ENCODE results near the gene ZDHHC12. TPM values are rescaled to one million over a fixed set of nuclear protein-coding genes. Genes with fewer than 3 reads are reported as not detected.

ZDHHC12 gene
- total RNA-seq, 2 donors from 2014 or later = 50.5 to 59.6 TPM

- no peak for TF ChIP-seq CTCF (conservative IDR thresholded peaks at IDR 0.05)
- 94% methylated on average over 6 of the region's 6 CpGs; no CpG with 5 or more reads in 1 of the 2 experiments for WGBS, 2 experiments (ENCODE audit: insufficient coverage in 1 of 2, insufficient read length in 1 of 2)
- Mint-ChIP-seq H3K36me3 (ENCODE audit: low read depth) (peaks cover 15% of the 10 kb centered on the region), H3K27me3 (ENCODE audit: insufficient read depth) (no peaks in the 10 kb centered on the region), H3K4me3 (no peak overlapping the region), H3K4me1 (peaks cover 22% of the 10 kb centered on the region), H3K9me3 (no peaks in the 10 kb centered on the region), H3K27ac (peak overlapping the region; percentile 64)
- no peaks in the 10 kb centered on the region for H3K4me1 ChIP-seq (ENCODE audit: control insufficient read depth, insufficient read depth, low read length)
- no peak overlapping the region for H3K4me3 ChIP-seq (ENCODE audit: low read length)
- no peak overlapping the region for H3K27ac ChIP-seq (ENCODE audit: low read depth, low read length)
- H3K27me3 ChIP-seq (ENCODE audit: control insufficient read depth, insufficient read depth, low read length, poor library complexity, severe bottlenecking) = no peaks in the 10 kb centered on the region
- no peaks in the 10 kb centered on the region for H3K9me3 ChIP-seq (ENCODE audit: control insufficient read depth, low read length)
- H3K9ac ChIP-seq (ENCODE audit: extremely low read depth, low read length, poor library complexity, severe bottlenecking) = no peak overlapping the region
- DNase-seq = no peak
- peaks cover 7% of the 10 kb centered on the region for H3K36me3 ChIP-seq (ENCODE audit: control insufficient read depth, insufficient read depth, low read length)
Measured at GRCh38 chr9:128768606-128769005, 44.7 kb upstream of the ZDHHC12 start.

GRCh38 chr9:128765499-128765898 is 41.6 kb upstream of the ZDHHC12 start:
- H3K27ac Mint-ChIP-seq = no peak overlapping the region
- no peaks in the 10 kb centered on the region for H3K9me3 ChIP-seq (ENCODE audit: control insufficient read depth, low read length)
- no peak overlapping the region for H3K9ac ChIP-seq (ENCODE audit: extremely low read depth, low read length, poor library complexity, severe bottlenecking)
- no peak overlapping the region for H3K4me3 ChIP-seq (ENCODE audit: low read length)
- H3K27me3 Mint-ChIP-seq (ENCODE audit: insufficient read depth) = no peaks in the 10 kb centered on the region
- DNase-seq = no peak
- no peaks in the 10 kb centered on the region for H3K27me3 ChIP-seq (ENCODE audit: control insufficient read depth, insufficient read depth, low read length, poor library complexity, severe bottlenecking)
- 91 to 92% methylated on average over 2 to 3 of the region's 3 CpGs for WGBS, 2 experiments (ENCODE audit: insufficient coverage in 1 of 2, insufficient read length in 1 of 2)
- H3K27ac ChIP-seq (ENCODE audit: low read depth, low read length) = no peak overlapping the region
- peaks cover 16% of the 10 kb centered on the region for H3K4me1 Mint-ChIP-seq
- no peak for TF ChIP-seq CTCF (conservative IDR thresholded peaks at IDR 0.05)
- no peak overlapping the region for H3K4me3 Mint-ChIP-seq
- peaks cover 7% of the 10 kb centered on the region for H3K36me3 ChIP-seq (ENCODE audit: control insufficient read depth, insufficient read depth, low read length)
- peaks cover 15% of the 10 kb centered on the region for H3K36me3 Mint-ChIP-seq (ENCODE audit: low read depth)
- H3K4me1 ChIP-seq (ENCODE audit: control insufficient read depth, insufficient read depth, low read length) = no peaks in the 10 kb centered on the region
- H3K9me3 Mint-ChIP-seq = no peaks in the 10 kb centered on the region

GRCh38 chr9:128764361-128764760 is 40.4 kb upstream of the ZDHHC12 start:
- Mint-ChIP-seq H3K27ac (peak overlapping the region; percentile 79), H3K4me3 (no peak overlapping the region), H3K36me3 (ENCODE audit: low read depth) (peaks cover 13% of the 10 kb centered on the region), H3K9me3 (no peaks in the 10 kb centered on the region), H3K4me1 (peaks cover 14% of the 10 kb centered on the region), H3K27me3 (ENCODE audit: insufficient read depth) (no peaks in the 10 kb centered on the region)
- WGBS, 2 experiments (ENCODE audit: insufficient coverage in 1 of 2, insufficient read length in 1 of 2) = 71 to 93% methylated on average over 3 to 6 of the region's 6 CpGs
- Histone ChIP-seq H3K4me1 (ENCODE audit: control insufficient read depth, insufficient read depth, low read length) (no peaks in the 10 kb centered on the region), H3K4me3 (ENCODE audit: low read length) (no peak overlapping the region), H3K9ac (ENCODE audit: extremely low read depth, low read length, poor library complexity, severe bottlenecking) (no peak overlapping the region), H3K9me3 (ENCODE audit: control insufficient read depth, low read length) (no peaks in the 10 kb centered on the region), H3K27me3 (ENCODE audit: control insufficient read depth, insufficient read depth, low read length, poor library complexity, severe bottlenecking) (no peaks in the 10 kb centered on the region), H3K27ac (ENCODE audit: low read depth, low read length) (no peak overlapping the region), H3K36me3 (ENCODE audit: control insufficient read depth, insufficient read depth, low read length) (peaks cover 7% of the 10 kb centered on the region)
- peak; percentile 67 for DNase-seq
- peak; percentile 36 for TF ChIP-seq CTCF (conservative IDR thresholded peaks at IDR 0.05)
